Hindlimb muscle (tissue), 1 donor: ENCODE results near the gene GTF3C5. TPM values are rescaled to one million over a fixed set of nuclear protein-coding genes. Genes with fewer than 3 reads are reported as not detected.
"Not testable (repeated sequence)": the region's sequence is repeated elsewhere in the genome, so short reads cannot be mapped to it uniquely, and the experiment has no call there.

Experiments used
- DNase-seq: peaks from one replicate; pipeline ENCODE4 v3.0.0-alpha.2; 2013
- polyA plus RNA-seq: library from polyadenylated mRNA; unstranded; fragments of 120-200 nt; gene quantifications from one replicate; pipeline ENCODE4 v1.2.1, GENCODE V29; 2013; ENCODE audit not compliant: insufficient read length

GTF3C5 gene, protein sequence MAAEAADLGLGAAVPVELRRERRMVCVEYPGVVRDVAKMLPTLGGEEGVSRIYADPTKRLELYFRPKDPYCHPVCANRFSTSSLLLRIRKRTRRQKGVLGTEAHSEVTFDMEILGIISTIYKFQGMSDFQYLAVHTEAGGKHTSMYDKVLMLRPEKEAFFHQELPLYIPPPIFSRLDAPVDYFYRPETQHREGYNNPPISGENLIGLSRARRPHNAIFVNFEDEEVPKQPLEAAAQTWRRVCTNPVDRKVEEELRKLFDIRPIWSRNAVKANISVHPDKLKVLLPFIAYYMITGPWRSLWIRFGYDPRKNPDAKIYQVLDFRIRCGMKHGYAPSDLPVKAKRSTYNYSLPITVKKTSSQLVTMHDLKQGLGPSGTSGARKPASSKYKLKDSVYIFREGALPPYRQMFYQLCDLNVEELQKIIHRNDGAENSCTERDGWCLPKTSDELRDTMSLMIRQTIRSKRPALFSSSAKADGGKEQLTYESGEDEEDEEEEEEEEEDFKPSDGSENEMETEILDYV
- 58.8 TPM for polyA plus RNA-seq

DNA sequence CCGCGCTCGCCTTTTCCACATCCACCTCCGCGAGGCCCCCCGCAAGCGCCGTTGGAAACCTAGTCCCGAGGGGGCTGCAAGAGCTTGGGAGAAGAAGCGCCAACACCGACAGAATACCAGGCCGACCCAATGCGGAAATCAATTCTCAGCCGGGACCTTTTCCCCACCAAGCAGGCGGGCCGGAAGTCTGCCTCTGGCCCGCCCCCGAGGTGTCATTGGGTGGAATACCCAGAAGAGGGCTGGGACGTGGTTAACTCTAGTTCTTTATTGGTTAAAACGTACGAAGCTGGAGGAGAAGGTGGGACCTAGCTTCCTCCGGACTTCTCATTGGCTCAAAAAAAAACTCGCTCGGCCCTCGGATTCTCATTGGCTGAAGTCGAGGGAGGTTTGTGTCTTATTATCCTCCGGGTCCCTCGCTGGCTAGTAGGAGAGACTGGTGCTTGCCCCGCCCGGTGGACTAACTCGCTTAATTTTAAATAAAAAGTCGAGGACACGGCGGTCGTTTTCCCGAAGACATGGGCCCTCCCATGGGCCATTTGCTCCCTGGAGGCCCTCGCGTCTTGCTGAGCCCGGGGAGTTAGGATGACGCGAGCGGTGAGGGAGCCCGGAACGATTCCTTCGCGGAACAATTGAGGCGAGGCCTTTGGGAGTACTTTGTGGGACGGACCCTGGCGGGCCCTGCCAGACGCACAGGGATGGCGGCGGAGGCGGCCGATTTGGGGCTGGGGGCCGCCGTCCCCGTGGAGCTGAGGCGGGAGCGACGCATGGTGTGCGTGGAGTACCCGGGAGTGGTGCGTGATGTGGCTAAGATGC, at the start of gene GTF3C5:
Gene GTF3C5 (plus strand): TSS at position 681 of the 813 bp plus-strand sequence. CDS start 15 bp downstream, at position 696.
- peak; percentile 97 for DNase-seq

DNA sequence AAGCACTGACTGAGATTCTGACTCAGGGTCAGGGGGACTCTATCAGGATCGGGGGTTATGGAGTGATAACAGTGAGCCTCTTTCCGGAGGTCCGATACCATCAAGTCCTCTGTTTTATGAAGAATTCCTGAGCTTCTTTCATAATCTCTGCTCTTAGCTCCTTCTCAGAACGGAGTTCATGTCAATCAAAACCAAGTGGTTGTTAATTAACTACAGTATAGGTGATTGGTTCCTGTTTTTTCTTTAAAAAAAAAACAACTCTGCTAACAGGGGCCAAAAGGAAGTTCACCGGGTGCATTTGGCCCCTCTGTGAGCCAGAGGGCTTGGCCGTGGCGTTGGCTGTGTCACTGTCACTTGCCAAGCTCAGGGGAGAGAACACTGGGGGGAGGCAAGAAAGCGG, 48.3 kb upstream of the GTF3C5 start:
- no peak for DNase-seq

DNA sequence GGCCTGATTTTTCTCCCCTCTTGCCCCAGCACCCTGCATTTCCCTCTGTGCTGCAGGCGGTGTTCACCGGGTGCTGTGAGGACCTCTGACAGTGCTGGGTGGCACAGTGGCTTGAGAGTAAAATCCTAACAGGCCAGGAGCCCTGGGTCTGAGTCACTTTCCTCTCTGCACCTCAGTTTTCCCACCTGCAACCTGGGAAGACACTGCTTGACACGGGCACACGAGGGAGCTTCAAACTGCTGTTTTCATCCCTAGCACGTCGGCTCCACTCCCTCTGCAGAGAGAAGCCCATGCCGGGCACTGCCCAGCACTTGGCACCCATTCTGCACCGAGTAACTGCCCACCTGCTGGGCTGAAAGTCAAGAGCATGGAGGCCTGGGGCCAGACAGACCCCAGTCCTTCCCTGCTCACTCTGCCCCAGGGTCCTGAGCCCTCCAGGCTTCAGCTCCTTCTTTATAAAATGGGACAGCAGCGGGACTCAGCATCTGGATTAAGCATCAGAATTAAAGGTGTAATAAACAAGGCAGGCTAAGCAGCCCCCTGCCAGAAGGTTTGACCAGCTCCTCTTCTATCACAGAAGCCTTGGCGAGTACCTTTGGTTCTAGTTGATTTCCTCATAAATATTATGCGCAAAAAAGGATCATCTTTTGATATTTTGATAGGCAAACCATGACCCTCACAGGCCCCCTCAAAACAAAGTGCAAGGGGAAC, 47.2 kb upstream of the GTF3C5 start:
- DNase-seq: no peak

DNA sequence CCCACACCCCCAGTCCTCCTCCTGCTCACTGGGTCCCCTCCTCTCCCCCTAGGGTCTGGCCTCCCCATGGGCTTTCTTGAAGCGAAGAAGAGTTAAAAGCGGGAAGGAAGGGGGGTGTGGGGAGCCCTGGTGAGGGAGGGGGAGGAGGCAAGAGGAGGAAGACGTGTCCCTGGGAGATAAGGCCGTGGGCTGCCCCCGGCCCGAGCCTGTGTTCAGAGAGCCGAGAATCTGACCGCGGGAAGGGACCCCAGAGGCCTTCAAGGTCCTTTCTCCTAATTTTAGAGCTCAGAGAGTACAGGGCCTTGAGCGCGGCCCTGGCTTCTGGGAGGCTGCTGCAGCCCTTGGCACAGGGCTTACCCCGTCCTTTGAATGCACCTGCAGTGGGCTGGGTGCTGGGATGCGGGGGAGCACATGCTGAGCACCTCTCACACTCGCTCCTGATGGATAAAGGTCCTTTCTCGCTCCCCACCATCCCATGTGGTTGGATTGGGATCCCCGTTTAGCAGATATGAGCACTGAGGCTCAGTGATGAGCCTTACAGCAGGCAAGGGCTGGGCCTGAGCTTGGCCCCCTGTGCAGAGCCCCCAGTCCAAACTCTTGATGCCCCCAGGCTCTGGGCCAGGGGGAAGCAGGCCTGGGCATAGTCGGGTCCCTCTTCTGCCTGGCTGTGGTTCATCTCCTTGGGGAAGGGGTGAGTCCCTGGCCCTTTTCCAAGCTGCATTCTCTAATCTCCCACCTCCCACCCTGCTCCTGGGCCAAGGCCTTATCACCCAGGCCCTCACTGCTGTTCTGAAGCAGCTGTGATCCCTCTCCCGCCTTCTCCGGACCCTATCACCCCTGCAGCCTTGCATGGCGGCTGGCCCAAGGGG, 46.4 kb upstream of the GTF3C5 start:
- DNase-seq: no peak

DNA sequence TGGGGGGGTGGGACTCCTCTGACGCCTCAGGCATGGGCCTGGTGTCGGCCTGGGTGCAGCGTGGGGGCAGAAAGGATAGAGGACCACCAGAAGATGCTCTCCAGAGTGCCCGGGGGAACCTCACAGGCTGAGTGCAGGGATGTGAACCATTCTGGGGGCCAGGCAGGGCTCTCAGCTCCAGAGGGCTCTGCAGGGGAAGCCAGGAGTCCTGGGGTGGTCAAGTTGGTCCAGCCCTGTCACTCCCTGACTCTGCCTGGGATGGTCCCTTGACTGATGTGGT, 45.8 kb upstream of the GTF3C5 start:
- DNase-seq: no peak

DNA sequence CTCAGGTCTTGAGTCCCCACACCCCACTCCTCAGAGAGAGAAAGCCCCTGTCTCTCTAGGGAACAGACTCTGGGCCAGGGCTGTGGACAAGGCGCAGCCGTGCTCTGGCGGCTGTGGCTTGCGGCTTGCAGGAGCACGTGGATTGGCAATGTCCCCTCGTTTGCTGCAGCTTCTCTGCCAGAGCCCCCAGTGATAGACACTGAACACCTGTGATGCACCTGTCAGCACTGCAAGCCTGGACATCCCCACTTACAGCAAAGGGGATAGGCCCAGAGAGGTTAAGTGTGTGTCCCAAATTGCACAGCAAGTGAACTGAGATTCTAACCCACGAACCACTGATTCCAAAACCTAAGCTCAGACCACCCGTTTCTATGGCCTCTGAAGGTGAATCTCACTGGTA, 45.3 kb upstream of the GTF3C5 start:
- DNase-seq: no peak

DNA sequence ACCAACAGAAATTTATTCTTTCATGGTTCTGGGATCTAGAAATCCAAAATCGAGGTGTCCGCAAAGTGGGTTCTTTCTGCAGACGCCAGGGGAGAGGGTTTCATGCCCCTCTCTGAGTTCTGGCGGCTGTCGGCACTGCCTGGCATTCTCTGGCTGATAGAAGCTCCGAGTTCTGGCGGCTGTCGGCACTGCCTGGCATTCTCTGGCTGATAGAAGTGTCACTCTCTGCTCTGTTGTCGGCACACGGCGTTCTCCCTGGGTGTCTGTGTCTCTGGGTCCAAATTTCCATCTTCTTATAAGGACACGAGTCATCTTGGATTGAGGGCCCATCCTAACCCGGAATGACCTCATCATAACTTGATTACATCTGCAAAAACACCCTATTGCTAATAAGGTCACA, 44.7 kb upstream of the GTF3C5 start:
- no peak for DNase-seq

DNA sequence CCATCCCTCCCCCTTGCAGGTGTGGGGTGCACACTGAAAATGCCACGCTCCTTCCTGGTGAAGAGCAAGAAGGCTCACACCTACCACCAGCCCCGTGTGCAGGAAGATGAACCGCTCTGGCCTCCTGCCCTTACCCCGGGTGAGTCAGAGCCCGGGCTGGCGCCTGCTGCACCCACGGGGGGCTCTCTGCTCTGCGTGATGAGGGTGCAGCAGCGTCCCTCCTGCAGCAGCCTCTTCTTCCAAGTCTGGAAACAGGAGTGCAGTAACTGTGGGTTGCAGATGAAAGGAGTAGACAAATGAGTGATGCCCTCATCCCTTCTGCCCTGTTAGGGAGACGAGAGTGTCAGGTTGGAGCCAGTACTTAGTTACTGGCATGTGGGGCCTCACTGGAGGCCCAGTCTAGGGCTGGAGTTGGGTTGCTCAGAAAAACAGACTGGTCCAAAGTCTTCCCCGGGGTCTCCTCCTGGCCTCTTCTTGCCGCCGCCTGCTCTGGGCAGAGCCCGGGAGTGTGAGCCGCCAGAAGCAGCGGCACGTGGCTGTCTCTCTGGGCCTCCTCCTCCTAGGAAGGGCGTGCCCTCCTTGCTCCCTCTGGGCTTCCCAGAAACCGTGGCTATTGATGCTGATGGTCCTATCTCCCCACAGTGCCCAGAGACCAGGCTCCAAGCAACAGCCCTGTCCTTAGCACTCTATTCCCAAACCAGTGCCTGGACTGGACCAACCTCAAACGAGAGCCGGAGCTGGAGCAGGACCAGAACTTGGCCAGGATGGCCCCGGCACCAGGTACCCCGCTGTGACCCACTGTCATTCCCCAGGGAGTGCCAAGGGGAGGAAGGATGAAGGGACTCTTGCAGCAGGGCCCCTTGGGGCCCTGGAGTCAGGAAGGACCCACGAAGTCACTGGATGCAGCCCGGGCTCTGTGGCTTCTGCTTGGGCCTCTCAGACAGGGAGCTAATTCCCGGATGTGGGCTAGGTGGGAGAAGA, 43.9 kb upstream of the GTF3C5 start:
- no peak for DNase-seq

DNA sequence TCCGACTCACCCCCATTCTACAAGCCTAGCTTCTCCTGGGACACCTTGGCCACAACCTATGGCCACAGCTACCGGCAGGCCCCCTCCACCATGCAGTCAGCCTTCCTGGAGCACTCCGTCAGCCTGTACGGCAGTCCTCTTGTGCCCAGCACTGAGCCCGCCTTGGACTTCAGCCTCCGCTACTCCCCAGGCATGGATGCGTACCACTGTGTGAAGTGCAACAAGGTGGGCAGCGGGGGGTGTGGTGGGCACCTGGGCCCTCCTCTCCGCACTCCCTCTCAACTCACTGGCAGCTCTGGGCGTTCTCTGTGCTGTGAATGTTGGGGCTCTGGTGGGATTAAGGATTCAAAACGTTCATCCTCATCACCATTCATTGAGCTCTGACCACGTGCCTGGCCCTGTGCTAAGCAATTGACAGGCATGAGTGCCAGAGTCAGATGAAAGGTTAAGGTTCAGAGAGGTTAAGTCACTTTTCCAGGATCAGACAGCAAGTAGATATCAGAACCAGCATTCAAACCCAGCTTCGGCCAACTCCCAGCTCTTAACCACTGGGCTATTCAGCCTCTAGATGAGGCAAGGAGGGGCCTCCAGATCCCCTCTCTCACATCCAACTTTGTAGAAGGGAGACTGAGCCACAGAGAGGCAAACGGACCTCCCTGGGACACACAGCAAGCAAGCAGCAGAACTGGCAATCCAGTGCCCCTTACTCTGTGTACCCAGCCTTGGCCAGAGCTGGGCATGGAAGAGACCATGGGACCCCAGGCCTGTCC, 42.4 kb upstream of the GTF3C5 start:
- DNase-seq: no peak

DNA sequence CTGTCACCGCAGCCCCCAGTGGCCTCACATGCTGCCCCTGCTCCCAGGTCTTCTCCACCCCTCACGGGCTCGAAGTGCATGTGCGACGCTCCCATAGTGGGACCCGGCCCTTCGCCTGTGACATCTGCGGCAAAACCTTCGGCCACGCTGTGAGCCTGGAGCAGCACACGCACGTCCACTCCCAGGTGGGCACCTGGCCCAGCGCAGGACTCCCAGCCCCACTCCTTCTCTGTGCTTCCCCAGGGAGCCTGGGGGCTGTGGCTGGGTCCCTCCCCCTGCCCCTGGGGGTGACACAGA, 41.8 kb upstream of the GTF3C5 start:
- no peak for DNase-seq

DNA sequence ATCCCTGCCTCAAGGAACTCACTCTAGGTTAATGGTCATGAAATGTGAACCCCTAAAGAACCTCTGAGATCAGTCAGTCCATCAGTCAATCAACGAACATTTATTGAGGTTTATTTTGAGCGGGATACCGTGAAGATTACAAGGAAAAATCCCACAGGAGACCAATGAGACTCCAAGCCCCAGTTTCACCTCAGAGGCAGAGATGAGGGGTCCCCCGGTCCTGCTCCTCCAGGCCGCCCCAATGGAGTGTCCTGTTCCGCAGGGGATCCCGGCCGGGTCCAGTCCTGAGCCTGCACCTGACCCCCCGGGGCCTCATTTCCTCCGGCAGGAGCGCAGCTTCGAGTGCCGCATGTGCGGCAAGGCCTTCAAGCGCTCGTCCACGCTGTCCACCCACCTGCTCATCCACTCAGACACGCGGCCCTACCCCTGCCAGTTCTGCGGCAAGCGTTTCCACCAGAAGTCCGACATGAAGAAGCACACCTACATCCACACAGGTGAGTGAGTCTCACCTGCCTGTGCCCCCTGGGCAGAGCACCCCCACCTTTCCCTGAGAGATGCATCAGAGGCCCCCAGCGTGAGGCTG, 41.3 kb upstream of the GTF3C5 start:
- DNase-seq: no peak

DNA sequence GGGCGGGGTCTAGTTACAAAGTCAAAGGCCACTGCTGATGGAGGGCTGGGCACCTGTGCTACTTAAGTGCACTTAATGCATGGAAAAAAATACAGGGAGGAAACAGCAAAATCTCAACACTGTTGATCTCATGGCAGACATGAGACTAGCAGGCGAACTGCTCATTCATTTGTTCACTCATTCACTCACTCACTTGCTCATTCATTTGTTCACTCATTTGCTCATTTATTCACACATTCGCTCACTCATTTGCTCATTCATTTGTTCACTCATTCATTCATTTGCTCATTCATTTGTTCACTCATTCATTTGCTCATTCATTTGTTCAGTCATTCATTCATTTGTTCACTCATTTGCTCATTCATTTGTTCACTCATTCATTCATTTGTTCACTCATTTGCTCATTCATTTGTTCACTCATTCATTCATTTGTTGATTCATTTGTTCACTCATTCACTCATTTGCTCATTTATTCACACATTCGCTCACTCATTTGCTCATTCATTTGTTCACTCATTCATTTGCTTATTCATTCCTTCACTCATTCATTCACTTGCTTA, 40.7 kb upstream of the GTF3C5 start:
- not testable (repeated sequence) for DNase-seq

DNA sequence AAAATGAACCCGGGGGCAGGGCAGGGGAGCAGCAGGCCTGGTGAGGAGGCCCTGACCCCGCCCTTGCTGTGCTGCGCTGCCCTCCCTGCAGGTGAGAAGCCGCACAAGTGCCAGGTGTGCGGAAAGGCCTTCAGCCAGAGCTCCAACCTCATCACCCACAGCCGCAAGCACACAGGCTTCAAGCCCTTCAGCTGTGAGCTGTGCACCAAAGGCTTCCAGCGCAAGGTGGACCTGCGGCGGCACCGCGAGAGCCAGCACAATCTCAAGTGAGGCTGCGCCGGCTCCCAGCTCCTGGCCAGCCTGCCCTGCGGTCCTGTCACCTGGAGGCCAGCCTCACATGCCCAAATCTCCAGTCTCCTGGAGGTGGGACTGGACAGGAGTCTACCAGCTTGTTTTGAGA, 40.0 kb upstream of the GTF3C5 start:
- no peak for DNase-seq

DNA sequence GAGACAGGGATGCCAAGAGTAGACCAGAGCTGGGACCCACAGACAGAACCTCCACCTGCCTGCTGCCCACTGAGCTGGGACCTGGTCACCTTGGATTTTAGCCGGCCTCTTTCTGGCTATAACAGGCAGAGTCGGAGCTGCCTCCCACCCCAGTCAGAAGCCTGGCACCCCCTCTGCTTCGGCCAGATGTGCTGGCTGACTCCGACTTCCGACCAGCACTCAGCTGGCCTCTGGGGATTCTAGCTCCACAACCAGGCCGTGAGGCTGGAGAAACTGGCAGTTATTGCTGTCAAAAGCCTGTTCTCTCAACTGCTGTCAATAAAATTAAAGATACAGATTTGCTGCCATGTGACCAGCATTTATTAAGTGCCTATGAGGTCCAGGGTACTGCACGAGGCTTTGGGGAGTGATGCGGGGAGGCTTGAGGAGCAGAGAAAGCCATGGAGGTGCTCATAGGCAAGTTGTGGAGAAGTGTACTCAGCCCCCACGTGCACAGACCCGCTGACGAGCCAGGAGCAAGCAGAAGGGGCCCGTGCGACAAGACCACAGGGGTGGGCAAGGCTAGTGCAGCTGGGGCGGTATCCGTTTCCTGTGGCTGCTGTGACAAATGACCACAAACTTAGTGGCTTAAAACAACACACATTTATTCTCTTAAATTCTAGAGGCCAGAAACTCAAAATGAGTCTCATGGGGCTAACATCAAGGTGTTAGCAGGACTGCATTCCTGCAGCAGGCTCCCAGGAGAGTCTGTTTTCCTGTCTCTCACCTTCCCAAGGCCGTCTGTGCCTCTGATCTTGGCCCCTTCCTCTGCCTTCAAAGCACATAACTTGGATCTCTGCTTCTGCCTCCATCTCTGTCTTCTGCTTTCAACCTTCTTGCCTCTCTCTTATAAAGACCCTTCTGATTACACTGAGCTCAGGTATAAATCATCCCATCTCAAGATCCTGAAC, 39.2 kb upstream of the GTF3C5 start:
- no peak for DNase-seq

DNA sequence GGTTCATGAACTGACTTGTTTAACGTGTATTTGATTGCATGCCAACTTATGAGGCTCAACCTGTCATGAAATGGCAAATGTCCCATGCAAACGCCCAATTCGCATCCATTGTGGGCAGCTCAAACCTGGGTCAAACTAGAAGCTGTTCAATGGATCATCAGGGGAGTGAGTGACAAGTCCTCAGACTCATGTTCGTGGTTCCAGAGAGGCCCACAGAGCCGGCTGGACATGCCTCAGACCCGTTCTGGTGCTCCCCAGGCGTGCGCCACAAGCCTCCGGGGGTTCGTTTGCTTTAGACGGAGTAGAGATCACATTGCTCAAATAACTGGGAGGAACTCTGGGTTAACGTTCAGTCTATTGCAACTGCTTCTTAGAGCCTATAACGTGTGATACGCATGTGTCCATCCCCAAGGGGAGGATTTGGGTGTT, 37.3 kb upstream of the GTF3C5 start:
- DNase-seq: no peak

DNA sequence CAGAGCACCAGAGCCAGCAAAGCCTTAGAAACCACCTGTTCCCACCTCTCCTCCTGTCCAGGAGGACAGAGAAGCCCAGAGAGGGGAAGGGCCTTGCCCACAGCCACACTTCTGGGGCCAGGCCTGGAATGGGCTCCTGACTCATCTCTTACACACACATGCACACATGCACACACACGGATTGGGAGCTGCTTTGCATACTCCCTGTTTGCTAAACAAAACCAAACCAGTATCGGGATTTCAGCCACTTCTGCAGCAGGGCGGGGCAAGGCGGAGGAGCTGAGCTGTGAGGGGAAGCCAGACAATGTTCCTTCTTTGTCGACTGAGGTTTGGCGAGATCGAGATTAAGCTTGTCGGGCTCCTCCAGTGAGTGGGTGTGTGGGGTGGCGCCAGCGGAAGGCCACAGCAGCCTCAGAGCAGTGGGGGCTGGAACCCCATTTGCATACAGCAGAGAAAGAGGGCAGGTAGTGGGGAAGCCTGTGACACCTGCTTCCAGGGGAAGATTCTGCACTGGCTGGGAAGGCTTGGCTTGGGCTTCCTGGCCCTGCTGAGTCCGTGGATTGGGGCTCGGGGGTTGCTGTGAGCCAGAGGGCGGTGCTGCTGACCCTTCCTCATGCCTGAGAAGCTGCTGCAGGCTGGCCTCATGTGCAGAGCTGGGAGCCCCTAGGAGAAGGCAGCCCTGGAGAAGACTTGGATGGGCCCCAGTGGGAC, 36.2 kb upstream of the GTF3C5 start:
- no peak for DNase-seq

DNA sequence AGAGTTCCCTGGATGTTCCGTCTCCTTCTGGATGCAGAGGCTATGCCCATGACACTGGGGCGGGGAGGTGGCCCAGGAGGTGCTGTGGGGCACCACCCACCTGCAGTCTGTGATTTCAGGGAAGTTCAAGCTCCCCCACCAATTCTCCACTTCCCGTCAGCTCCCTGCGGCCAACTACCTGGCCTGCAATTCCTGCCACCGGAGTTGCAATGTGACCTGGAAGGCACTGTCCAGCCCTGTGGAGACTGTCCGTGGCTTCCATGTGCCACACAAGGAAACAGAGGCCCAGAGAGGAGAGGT, 35.7 kb upstream of the GTF3C5 start:
- DNase-seq: no peak

DNA sequence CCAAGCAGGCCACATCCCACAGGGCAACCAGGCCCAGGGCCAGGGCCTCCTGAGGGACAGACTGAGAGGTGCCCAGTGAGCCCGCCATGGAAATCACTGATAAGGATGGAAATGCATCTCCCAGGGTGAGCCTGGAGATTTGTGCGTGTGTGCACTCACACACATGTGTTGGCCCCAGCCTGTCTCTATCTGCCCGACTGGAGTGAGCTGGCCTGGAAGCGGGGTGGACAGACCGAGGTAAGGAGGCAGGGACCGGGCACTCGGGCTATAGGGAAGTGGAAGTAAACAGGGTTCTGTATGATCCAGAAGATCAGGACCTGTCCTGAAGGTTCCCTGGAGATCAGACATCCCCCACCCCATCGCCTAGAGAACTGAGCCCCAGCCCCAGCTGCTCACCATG, 34.9 kb upstream of the GTF3C5 start:
- no peak for DNase-seq
